Vagina (tissue), 2 donors: ENCODE data around the gene HOMEZ.

Experiments used
- POLR2A ChIP-seq, 2 donors: fragments of 450-650 bp; IDR thresholded peaks; one replicate each; pipeline ENCODE4 v1.6.1; 2017; ENCODE audit warnings: antibody characterized with exemption in 2 of 2, mild to moderate bottlenecking in 2 of 2, moderate library complexity in 2 of 2
- TF ChIP-seq, protein P1 (sequence below), 3 experiments: fragments of 450-650 bp in 2 of 3; fragments of 200-600 bp in 1 of 3; sonication (generic) in 1 of 3; IDR thresholded peaks; one replicate each; pipeline ENCODE4 v1.5.1; 2017 to 2019; ENCODE audit warnings: antibody characterized with exemption in 3 of 3, mild to moderate bottlenecking in 2 of 3, moderate library complexity in 2 of 3

DNA sequence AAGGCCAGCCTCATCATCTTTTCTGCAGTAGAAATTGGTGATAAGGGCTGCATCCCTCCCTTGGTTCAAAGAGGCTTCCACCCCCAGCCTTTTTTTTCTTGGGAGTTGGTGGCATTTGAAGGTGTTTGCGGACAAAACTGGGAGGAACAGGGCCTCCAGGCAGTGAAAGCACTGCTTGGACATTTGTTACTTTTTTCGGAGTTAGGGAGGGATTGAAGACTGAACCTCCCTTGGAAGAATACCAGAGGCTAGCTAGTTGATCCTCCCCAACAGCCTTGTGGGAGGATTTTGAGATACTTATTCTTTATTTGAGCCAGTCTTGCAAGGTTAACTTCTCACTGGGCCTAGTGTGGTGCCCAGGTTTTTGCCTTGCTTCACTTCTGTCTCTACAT lies 38.5 kb upstream of the HOMEZ start:
- TF ChIP-seq POLR2A (IDR thresholded peaks at IDR 0.05): no peak
- TF ChIP-seq, protein P1, sequence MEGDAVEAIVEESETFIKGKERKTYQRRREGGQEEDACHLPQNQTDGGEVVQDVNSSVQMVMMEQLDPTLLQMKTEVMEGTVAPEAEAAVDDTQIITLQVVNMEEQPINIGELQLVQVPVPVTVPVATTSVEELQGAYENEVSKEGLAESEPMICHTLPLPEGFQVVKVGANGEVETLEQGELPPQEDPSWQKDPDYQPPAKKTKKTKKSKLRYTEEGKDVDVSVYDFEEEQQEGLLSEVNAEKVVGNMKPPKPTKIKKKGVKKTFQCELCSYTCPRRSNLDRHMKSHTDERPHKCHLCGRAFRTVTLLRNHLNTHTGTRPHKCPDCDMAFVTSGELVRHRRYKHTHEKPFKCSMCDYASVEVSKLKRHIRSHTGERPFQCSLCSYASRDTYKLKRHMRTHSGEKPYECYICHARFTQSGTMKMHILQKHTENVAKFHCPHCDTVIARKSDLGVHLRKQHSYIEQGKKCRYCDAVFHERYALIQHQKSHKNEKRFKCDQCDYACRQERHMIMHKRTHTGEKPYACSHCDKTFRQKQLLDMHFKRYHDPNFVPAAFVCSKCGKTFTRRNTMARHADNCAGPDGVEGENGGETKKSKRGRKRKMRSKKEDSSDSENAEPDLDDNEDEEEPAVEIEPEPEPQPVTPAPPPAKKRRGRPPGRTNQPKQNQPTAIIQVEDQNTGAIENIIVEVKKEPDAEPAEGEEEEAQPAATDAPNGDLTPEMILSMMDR (IDR thresholded peaks at IDR 0.05): no peak
